ENCODE data around the gene TRIM39.

Gene TRIM39

DNA sequence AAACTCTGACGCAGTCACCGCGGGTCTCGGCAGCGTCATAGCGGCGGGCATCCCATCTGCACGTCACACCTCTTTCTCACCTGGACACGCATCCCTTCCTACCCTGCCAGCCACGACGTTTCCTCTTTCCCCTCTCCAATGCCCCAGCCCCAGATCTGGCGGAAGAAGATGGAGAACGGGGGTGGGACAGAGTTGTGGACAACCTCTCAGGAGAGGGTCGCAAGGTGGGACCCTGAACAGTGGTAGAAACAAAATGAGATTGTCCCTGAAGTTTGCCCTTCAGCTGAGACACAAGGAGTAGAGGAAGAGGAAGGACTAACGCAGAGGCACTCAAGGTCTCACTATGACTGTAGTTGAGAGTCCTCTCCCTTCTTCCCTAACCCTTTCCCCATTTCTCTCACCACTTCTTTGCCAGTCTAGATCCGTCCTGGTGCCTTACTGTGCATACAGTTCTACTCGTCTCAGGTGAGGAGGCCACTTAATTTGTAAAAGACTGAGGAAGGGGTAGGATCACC is 562 bp downstream of the TRIM39 start:
- no peak for DNase-seq (ENCODE audit: low read depth)

DNA sequence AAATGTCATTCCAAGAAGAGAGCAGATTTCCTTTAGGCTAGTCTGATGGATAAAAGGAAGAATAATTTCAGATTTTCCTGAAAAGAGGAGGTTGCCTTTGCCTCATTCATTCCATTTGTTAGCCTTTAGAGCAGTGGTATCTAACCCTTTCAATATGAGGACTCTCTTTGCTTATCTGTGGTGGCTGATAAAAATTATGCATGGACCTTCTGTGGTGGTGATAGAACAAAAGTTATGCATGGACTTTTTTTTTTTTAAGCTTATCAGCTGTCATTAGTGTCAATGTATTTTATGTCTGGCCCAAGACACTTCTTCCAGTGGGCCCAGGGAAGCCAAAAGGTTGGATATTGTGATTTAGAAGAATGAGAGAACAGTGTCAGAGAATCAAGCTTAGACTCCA is 1.7 kb downstream of the TRIM39 start:
- no peak for DNase-seq (ENCODE audit: low read depth)

DNA sequence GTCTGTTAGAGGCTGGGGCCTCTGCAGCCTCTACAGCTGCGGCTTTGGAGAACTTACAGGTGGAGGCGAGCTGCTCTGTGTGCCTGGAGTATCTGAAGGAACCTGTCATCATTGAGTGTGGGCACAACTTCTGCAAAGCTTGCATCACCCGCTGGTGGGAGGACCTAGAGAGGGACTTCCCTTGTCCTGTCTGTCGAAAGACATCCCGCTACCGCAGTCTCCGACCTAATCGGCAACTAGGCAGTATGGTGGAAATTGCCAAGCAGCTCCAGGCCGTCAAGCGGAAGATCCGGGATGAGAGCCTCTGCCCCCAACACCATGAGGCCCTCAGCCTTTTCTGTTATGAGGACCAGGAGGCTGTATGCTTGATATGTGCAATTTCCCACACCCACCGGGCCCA is 2.6 kb downstream of the TRIM39 start:
- no peak for DNase-seq (ENCODE audit: low read depth)

DNA sequence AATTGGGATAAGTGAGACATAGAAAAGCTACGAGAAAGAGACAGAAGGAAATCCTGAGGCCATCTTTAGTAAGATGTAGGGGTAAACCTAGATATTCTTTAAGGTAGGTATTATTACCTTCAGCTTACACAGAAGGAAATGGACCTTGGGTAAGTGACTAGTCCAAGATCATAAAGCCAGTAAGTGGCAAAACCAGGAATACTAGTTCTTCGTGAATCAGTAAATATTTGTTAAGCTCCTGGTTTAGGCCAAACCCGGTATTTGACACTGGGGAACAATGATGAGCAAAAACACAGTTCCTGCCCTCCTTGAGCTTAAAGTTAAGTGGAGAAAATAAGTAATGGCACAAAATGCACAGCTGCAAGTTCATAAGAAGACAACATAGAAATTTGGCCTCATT is 5.3 kb downstream of the TRIM39 start:
- no peak for DNase-seq (ENCODE audit: low read depth)

DNA sequence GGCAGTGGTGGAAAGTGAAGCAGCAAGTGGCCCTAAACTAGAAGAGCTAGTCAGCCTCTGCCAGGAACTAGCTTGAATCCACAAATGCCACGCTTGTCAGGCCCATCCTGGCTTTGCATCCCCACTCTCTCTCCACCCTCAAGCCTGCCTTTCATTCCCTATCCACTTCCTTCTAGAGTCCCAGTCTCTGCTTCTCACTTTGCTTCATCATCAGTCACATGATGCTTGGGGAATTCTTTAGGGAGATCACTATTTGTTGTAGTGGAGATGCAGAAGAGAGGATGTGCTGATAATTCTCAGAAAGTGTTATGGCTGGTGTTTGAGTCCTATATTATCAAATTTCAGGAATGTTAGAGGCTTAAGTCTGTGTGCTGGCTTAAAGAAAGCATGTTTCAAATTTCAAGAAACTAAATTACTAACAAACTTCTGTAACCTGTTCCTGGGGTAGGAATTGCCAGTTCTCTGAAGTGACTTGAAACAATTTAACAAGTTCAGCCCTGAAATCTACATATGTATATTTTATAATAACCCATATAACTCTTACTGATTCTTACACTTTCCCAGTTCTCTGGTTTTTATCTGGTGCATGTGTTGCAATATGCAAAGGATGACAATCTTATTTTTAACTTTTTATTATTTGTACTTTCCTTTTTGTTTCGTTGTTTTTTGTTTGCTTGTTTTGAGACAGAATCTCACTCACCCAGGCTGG is 7.5 kb downstream of the TRIM39 start:
- no peak for DNase-seq (ENCODE audit: low read depth)

DNA sequence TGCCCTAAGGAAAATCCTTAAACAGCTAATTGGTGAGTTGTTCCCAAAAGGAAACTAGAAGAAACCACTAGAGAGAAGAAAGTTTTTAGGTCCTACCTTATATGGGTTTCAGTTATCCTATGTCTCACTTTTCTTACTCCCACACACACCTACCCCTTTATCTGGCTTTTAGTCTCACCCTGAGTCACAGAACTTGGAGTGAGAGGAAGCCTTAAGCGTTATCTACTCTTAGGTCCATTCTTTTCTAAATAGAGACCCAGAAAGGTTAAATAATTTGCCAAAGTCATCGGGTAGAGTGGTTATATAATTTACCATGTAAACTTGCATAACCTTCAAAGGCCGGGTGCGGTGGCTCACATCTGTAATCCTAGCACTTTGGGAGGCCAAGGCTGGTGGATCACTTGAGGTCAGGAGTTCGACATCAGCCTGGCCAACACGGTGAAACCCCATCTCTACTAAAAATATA is 13.9 kb downstream of the TRIM39 start:
- DNase-seq (ENCODE audit: low read depth), result no peak

DNA sequence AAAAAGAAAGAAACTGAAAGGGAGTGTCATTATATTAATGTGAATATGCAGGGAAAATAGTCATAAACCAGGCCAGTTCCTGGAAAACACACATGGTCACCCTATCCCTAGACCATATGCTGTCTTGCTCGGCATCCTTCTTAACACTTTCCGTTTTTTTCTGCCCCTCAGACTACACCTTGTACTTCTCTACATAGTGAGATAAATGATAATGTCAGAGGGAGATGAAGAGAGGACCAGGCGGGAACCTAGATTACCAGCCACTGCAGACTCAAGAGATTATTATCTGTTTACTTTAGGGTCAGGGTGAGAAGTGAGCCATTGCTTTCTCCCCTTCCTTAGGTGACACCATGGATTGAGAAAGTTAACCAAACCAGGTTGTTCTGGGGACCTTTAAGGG is 14.5 kb downstream of the TRIM39 start:
- no peak for DNase-seq (ENCODE audit: low read depth)

DNA sequence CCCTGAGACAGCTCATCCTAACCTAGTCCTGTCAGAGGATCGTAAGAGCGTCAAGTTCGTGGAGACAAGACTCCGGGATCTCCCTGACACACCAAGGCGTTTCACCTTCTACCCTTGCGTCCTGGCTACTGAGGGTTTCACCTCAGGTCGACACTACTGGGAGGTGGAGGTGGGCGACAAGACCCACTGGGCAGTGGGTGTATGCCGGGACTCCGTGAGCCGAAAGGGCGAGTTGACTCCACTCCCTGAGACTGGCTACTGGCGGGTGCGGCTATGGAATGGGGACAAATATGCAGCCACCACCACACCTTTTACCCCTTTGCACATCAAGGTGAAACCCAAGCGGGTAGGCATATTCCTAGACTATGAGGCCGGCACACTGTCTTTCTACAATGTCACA is 15.0 kb downstream of the TRIM39 start:
- DNase-seq (ENCODE audit: low read depth), result no peak

DNA sequence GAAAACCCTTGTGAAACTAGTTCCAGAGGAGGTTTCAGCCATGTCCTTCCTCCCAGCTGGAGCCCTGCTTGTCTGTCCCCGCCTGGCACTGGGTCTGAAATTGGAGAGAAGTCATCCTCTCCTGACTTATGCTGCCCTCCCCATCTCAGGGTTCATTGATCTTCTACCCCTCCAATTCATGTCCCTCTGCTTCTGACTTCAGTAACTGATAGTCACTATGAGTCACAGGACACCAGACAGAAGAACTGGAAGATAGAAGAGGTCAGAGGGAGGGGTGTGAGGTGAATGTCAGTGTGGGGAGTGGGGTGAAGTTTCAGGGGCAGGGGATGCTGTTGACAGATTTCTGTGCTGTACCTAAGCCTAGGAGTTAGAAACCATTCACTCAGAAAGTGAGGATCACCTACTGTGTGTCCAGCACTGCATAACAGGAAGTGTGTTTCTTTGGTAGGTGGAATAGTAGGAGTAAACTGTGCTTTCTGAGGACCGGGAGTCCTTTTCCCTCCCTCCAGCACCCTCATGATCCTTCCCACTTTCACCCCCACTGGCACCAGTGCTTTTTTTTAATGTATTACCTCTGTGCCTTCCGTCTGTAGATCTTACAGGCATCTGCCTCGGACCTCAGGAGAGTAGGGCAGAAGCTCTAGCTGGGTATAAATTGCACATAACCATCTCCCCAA is 17.6 kb downstream of the TRIM39 start:
- no peak for DNase-seq (ENCODE audit: low read depth)

DNA sequence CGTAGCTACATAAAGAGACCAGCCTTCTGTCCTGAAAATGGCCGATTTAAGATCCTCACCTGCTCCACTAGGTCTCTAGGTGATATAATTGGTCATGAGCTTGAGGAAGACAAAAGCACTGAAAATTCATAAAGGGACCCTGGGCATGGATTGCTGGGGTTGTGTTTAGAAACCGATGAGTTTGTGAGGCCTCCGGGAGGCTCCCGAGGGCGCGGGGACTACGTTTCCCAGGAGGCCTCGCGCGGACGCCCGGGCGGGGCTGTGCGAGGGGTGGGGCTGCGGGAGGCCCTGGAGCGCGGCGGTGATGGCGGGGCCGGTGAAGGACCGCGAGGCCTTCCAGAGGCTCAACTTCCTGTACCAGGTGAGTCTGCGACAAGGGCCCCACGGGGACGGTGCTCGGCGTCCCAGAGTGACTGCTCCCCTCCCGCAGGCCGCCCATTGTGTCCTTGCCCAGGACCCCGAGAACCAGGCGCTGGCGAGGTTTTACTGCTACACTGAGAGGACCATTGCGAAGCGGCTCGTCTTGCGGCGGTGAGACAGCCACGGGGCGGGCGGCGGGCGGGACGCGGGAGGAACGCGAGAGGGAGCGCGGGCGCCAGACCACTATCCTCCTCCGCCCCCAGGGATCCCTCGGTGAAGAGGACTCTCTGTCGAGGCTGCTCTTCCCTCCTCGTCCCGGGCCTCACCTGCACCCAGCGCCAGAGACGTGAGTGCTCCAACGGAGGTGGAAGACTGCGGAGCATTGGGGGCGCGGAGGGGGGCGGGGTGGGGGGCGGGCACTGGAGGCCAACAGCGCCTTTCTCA is 18.3 kb downstream of the TRIM39 start, which contains the start of gene RPP21:
TSS of gene RPP21 (plus strand) at position 289 of the 804 bp plus-strand sequence. CDS start at position 305, 16 bp downstream.
- DNase-seq (ENCODE audit: low read depth), result peak; percentile 88

DNA sequence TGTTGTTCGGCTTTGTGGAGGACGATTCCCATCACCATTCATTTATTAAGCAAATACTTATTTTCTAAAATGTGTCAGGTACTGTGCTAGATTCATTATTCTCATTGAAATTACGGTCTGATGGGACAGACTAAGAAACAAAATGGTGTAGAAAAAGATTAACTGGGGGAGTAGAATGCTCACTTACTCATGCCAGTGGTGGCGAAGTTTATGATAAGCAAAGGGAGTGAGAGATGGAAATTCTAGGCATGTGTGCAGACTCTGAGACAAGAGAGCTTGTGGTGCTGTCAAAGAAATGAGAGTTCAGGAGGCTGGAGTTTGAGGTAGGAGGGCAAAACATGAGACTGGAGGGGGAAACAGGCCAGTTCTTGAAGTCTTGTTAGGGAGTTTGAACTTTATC is 19.1 kb downstream of the TRIM39 start:
- DNase-seq (ENCODE audit: low read depth), result no peak

DNA sequence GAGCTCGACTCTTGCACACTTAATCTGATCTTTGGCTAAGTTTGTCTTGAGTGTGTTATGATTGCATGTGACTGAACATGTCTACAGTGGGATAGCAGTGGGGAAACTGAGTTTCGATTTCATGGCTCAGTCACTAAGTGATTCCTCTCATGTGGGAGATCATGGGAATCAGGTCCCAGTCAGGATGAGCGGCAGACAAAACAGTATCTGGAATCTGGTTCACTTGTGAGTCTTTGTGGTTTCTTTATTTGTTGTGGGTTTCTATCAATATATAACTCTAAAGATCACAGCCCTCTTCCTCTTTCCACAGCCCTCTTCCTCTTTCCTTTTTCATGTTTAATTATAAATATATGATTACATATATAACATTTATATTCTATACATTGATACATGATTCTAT is 22.2 kb downstream of the TRIM39 start:
- DNase-seq (ENCODE audit: low read depth), result no peak

DNA sequence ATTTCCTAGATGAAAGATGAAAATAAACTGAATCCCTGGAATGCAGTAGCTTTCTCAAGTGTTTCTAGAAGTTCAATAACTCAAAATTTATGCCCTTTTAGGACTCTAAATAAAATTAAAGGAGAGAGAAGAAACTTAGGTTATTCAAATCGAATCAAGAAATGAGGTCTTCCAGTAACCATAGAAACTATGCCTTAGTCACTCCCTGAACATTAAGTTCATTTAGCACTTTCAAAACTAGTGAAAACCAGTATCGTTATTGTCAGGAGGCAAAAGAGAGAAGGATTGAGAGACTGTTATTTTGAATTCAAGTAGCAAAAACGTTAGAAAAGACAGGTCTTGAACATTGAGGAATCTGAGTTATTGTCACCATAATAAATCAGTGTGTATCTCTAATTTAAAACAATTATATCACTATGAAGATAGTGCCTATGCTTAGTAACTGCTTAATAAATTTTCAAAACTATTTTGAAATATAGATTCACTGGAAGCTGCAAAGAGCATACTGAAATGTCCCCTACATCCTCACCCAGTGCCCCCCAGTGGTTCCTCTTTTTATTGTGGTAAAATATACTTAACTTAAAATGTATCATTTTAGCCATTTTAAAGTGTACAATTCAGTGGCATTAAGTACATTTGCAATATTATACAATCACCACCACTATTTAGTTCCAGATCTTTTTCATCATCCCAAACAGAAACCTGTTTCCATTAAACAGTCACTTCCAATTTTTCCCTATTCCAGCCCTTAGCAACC is 22.9 kb downstream of the TRIM39 start:
- DNase-seq (ENCODE audit: low read depth), result no peak

DNA sequence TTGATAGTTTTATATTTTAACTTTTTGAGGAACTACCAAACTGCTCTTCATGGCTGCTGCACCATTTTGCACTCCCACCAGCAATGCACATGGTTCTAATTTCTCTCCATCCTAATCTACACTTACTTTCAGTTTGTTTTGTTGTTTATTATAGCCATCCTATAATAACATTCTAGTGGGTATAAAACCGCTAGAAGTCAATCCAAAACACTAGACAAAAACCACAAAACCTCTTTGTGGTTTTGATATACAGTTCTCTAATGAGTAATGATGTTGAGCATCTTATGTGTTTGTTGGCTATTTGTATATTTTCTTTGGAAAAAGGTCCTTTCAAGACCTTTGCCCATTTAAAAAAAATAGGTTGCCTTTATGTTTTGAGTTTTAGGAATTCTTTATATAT is 23.8 kb downstream of the TRIM39 start:
- DNase-seq (ENCODE audit: low read depth), result no peak

DNA sequence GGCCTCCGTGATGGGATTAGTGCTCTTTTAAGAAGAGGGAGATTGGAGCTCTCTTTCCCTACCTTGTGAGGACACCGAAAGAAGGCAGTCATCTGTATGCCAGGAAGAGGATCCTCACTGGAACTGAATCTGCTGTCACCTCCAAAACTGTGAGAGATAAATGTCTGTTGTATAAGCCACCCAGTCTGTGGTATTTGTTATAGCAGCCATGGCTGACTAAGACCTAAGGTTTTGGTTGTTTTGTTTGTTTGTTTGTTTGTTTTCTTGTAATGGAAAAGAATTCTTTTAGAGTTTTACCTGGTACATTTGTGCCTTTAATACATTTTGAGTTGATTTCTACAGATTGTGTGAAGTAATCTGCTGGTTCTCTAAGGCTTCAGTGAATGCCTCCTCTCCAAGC is 25.8 kb downstream of the TRIM39 start:
- no peak for DNase-seq (ENCODE audit: low read depth)

DNA sequence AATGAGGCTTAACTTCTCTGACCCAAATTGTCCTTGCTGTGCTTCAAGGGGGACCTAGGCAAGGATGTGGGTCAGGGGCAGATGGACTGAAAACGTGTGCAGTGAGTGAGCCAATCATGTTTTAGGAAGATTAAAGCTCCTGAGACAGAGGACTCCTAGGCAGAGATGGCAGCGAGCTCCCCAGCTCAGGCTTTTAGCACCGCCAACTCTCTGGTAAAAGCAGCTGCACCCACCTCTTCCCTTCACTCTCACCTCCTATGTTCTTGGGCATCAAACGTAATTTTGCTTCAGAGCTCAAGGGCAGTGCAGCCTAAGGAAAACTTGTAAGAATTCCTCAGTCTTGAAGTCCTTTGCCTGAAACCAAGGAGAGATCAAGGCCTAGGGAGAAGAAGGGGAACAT is 28.6 kb downstream of the TRIM39 start:
- DNase-seq (ENCODE audit: low read depth), result no peak

DNA sequence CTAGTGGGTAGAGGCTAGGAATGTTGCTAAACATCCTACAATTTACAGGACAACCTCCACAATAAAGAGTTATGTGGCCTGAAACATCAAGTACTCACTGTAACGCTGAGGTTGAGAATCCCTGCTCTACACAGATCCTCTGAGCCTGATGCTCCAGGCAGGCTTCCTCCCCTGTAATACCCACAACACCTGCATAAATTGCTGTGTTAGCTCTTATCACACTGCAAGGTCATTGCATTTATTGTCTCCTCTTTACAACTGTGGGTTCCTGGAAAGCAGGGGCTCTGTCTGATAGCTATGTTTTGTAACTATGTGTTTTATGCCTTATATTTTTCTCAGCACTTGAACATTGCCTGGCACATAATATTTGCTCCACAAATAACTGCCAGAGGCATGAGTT is 29.8 kb downstream of the TRIM39 start:
- DNase-seq (ENCODE audit: low read depth), result no peak

DNA sequence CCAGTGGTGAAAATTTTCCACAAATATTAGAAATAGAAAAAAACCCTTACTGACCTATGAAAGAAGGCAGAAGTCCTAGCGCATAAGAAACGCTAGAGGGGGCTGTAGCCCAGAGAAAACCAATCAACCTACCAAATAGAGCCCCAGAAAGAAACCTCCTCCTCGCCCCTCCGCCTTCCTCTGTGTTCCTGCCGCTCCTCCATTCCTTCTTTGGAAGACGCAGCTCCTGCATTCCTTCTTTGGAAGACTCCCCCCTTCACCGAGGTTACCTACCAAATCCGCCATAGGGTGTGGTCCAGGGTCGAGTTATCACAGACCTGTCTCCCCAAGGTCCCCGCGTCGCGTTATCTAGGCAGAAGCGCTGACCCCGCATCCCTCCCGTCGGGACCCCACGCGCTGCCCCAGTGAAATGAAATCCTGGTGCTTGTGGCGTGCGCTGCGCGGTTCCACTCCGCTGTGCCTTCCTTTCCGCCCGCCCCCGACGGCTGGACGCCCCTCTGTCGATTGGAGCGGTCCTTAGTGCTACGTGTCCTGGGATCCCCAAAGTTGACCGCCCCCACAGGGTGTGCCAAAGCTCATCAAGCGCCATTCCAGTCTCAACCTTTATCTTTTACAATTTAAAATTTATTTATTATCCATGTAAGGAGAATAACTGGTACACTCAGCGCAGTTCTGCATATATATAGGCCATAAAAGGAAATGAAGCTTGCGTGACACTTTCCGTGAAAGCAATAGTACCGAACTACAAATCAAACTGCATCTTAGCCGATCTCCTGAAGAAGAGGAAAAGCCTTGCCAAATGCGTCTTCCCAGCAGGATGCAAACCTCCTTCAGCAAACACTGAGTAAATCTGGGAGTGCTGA is 31.2 kb downstream of the TRIM39 start:
- DNase-seq (ENCODE audit: low read depth), result peak; percentile 23

DNA sequence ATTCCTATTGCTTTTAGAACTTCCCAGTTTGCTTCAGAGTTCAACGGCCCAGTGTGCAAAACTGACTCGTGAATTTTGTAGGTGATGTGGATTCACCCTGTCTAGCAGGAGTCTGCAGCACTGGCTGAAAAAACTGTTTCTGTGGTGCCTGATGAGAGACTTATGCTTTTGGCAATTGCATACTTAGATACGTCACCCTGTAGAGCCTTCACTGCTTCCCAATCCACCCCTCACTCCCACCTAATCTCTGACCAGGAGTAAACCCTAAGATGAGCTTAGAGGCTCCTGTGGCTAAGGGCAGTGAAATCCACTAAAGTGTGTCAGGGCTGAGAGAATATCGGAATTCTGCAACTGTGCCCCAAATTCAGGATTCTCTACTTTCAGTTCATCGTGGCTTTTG is 32.5 kb downstream of the TRIM39 start:
- no peak for DNase-seq (ENCODE audit: low read depth)

DNA sequence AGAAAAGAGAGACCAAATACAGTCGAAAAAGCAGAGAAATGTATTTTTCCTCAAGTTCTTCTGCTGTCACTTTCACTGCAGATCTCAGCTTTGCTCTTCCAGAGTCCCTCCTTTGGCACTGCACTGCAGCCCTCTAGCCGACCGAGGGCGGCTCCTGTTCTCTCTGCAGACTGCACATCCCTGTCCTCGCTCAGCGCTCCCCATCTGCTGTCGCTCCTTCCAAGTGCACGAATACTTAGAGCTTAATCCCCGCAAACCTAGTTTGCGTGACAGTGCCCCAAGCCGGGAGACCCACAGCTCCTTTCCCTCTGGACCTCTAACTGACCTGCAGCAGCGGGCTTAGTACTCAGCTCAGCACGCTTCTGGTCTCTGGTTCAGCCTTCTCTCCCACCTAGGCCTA is 33.4 kb downstream of the TRIM39 start:
- DNase-seq (ENCODE audit: low read depth), result no peak

DNA sequence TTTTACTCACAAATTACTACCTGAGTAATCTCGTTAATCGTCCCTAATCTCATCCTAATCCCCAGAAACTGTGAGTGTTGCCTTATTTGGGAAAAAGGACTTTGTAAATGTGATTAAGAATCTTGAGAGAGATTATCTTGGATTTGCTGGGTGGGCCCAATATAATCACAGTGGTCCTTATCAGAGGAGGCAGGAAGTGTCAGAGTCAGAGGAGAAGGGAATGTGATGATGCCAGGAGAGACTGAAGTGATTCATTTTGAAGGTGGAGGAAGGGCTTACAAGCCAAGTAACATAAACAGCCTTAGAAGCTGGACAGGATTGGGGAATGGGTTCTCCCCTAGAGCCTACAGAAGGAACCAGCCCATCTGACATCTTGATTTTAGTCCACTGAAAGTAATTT is 34.9 kb downstream of the TRIM39 start:
- DNase-seq (ENCODE audit: low read depth), result no peak
